VCaP (cell line): ENCODE data around the gene TOPAZ1.

Experiments
- H3K27ac ChIP-seq: fragments of 450-650 bp; 2 replicates; pipeline ENCODE4 v1.5.1; 2017
- TF ChIP-seq, protein P1 (sequence below): fragments of 450-650 bp; conservative IDR thresholded peaks from 2 replicates; pipeline ENCODE4 v1.5.1; 2017; ENCODE audit warnings: mild to moderate bottlenecking, moderate library complexity

Gene TOPAZ1

DNA sequence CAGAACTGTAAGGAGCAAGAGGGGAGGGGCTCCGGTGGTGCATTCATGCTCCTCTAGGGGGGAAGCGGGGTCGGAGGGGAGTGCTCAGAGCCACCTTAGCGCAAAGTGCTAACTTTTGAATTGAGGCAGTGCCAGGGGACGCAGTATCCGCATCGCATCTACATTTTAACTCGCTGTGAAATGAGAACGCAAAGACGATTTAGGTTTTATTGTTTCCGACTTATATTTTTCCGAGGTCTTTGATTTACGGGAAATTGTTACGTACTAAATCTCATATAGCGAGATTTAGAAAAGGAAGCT is 97.1 kb downstream of the TOPAZ1 start:
- H3K27ac ChIP-seq, result peak overlapping the region; percentile 94
- TF ChIP-seq, protein P1, sequence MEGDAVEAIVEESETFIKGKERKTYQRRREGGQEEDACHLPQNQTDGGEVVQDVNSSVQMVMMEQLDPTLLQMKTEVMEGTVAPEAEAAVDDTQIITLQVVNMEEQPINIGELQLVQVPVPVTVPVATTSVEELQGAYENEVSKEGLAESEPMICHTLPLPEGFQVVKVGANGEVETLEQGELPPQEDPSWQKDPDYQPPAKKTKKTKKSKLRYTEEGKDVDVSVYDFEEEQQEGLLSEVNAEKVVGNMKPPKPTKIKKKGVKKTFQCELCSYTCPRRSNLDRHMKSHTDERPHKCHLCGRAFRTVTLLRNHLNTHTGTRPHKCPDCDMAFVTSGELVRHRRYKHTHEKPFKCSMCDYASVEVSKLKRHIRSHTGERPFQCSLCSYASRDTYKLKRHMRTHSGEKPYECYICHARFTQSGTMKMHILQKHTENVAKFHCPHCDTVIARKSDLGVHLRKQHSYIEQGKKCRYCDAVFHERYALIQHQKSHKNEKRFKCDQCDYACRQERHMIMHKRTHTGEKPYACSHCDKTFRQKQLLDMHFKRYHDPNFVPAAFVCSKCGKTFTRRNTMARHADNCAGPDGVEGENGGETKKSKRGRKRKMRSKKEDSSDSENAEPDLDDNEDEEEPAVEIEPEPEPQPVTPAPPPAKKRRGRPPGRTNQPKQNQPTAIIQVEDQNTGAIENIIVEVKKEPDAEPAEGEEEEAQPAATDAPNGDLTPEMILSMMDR, result no peak

DNA sequence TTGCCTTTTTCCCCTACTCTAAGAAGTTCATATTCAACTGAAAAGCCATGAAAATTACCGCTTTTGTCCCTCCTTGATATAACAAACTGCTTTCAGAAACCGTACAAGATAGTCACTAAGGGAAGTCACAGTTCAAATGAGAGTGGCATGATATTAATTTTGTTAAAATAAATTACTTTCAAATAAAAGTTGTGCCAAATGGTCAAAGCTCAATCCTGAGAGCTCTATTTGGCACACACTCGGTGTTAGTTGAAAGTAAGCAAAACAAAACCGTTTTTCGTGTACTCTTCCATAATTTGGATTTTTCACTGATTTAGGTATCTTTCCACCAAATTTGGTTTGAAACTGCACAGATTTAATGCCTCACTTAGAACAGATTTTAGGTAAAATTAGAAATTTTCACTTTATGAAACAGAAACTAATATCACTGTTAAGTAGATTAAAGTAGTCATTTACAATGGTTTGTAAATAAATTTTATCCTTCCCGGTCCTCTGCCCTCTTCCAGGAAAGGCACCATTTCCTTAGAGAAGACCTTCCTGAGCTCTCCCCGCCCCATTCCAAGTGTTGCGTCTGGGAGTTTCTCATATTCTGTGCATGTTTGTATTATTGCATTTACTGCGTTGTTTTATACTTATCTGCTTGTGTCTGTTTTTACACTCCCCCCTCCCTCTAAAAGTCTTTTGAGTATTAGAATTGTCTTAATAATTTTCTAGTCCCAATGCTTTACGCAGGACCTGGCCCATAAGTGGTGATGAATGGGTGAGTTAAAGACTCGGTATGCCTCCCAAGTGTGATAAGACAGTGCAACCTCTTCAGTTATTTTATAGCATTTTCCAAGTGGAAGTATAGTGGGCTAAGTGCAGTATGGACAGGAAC is 97.7 kb downstream of the TOPAZ1 start:
- H3K27ac ChIP-seq, result peak overlapping the region; percentile 94
- TF ChIP-seq, protein P1, result no peak

DNA sequence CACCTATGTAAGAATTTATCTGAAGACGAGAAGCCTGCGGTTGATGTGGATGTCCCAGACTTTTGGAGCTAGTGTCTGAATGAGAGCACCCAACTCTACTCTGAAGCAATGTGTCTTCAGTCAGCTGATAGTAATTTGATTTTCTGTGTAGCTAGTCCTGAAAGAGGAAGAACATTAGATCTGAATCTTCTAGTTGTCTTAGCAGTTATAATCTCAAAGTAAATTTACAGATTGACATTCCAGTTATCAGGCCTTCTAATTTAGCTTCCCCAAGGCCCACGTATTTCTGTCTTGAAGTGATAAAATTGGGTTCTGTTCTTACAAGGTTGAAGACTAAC is 98.3 kb downstream of the TOPAZ1 start:
- peak overlapping the region; percentile 94 for H3K27ac ChIP-seq
- TF ChIP-seq, protein P1, result no peak

DNA sequence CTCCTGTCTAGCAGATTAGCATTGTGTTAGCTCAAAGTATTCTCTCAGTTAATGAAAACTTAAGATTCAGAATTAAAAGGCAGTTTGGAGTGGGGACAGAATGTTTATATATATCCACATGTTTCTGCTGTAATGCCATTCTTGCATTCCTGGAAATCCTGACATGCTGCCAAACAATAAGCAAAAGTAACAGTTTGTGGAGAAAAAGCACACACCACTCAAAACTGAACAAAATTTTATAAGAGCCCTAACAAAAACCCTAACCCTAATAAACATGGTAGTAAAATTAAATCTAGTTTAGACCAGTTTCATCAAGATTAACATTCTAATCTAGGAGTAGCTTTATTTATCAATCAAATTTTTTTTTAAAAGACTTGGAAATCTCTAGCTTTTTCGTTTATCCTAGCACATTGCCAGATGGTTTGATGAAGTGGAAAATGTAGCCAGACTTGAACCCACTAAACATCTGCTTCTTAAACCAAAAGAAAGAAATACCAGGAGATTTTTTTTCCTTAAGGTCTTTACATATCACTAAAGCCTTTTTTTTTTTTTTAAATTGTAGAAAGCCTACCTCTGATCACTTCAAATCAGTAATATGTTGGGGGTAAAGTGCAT is 100.6 kb downstream of the TOPAZ1 start:
- TF ChIP-seq, protein P1, result no peak
- H3K27ac ChIP-seq, result no peak overlapping the region

DNA sequence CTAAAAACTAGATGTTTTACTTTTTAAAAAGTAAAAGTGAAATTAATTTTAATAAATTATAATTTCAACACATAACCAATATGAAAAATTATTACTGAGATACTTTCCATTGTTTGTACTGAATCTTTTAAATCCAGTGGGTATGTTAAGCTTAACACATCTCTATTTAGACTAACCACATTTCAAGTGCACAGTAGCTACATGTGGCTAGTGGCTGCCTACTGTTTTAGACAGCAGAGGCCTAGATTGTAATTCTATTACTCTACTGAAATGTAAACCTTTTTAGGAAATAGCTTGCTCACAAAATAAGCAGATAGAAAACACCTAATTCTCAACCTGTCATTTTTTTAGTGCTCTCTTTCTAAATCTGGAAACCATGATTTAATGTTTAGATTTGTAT is 101.7 kb downstream of the TOPAZ1 start:
- no peak overlapping the region for H3K27ac ChIP-seq
- TF ChIP-seq, protein P1, result no peak

DNA sequence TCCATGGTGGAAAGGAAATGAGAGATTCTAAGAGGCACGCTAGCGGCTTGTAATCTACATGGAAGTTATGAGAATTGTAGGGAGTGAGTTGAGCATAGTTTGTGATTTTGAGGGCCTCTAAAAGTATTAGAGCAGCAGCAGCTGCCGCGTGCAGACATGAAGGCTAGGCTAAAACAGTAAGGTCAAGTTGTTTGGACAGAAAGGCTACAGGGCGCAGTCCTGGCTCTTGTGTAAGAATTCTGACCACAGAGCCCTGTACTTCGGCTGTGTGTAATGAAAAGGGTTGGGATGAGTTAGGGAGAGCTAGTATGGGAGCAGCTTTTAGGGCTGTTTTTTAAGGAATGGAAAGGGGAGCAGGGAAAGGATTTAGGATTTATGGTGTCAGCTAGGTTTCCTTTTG is 104.9 kb downstream of the TOPAZ1 start:
- peak overlapping the region; percentile 70 for H3K27ac ChIP-seq

DNA sequence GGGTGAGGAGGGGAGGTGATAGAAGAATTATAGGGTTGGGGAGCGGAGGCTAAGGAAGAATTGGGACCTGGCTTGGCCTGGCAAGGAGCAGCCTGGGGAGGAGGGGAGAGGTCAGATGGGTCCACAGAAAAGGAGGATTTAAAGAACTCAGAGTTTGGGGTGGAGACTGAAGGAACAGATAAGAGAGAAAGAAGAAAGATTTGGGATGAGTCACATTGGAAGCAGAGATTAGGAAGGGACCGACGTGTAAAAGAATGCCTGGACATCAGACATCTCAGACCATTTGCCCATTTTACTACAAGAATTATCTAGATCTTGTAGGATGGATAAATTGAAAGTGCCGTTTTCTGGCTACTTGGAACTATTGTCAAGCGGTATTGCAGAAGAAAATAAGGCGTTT is 107.3 kb downstream of the TOPAZ1 start:
- TF ChIP-seq, protein P1, result no peak
- H3K27ac ChIP-seq, result no peak overlapping the region

DNA sequence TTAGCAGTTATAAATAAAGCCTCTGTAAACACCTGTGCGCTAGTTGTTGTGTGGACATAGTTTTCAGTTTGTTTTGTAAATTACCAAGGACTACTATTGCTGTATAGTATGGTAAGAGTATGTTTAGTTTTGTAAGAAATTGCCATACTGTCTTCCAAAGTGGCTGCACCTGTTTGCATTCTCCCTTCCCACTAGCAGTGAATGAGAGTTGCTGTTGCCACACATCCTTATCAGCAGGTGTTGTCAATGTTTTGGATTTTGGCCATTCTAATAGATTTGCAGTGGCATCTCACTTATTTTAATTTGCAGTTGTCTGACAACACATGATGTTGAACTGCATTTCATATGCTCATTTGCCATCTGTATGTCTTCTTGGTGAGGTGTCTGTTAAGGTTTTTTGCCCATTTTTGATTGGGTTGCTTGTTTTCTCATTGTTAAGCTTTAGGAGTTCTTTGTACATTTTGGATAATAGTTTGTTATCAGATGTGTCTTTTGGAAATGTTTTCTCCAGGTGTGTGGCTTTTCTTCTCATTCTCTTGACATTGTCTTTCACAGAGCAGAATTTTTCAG is 111.8 kb downstream of the TOPAZ1 start:
- H3K27ac ChIP-seq, result no peak overlapping the region
- TF ChIP-seq, protein P1, result no peak
